Measurements from ENCODE around the gene CACNB2.

CACNB2 gene

DNA sequence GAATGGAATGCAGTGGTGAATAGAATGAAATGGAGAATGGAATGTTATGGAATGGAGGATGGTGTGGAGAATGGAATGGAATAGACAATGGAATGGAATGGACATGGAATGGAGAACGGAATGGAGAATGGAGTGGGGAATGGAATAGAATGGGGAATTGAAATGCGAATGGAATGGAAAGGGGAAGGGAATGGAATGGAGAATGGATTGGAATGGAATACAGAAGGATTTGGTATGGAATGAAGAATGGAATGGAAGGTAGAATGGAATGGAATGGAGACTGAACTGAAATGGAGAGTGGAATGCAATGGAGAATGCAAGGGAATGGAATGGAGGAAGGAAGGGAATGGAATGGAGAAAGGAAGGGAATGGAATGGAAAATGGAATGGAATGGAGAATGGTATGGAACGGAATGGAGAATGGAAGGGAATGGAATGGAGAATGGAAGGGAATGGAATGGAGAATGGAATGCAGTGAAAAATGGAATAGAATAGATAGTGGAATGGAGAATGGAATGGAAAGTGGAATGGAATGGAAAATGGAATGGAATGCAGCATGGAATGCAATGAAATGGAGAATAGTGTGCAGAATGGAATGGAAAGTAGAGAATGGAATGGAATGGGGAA, 416.4 kb downstream of the CACNB2 start:
- no peak overlapping the region for H3K4me3 ChIP-seq (ENCODE audit: low read length)
- no peak overlapping the region for H3K4me2 ChIP-seq (ENCODE audit: low read length)
- H3K9me3 ChIP-seq (ENCODE audit: insufficient read depth, low read length): no peaks in the 10 kb centered on the region; the same call in 1 of the 2 replicates
- H2AFZ ChIP-seq (ENCODE audit: low read depth, low read length): no peak overlapping the region
- H3K4me1 ChIP-seq (ENCODE audit: low read length): no peaks in the 10 kb centered on the region
- TF ChIP-seq, protein P1, sequence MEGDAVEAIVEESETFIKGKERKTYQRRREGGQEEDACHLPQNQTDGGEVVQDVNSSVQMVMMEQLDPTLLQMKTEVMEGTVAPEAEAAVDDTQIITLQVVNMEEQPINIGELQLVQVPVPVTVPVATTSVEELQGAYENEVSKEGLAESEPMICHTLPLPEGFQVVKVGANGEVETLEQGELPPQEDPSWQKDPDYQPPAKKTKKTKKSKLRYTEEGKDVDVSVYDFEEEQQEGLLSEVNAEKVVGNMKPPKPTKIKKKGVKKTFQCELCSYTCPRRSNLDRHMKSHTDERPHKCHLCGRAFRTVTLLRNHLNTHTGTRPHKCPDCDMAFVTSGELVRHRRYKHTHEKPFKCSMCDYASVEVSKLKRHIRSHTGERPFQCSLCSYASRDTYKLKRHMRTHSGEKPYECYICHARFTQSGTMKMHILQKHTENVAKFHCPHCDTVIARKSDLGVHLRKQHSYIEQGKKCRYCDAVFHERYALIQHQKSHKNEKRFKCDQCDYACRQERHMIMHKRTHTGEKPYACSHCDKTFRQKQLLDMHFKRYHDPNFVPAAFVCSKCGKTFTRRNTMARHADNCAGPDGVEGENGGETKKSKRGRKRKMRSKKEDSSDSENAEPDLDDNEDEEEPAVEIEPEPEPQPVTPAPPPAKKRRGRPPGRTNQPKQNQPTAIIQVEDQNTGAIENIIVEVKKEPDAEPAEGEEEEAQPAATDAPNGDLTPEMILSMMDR (IDR thresholded peaks at IDR 0.05; ENCODE audit: low read depth, low read length): no peak
- no peak for TF ChIP-seq EZH2phosphoT487 (IDR thresholded peaks at IDR 0.05; ENCODE audit: low read depth)
- no peak overlapping the region for H3K27ac ChIP-seq (ENCODE audit: low read length)
- no peaks in the 10 kb centered on the region for H3K79me2 ChIP-seq (ENCODE audit: low read length)
- H3K9ac ChIP-seq (ENCODE audit: low read length): no peak overlapping the region
- peaks cover 3% of the 10 kb centered on the region for H3K36me3 ChIP-seq (replicated peaks; ENCODE audit: low read depth, low read length)
- H3K27me3 ChIP-seq (ENCODE audit: low read depth, low read length): no peaks in the 10 kb centered on the region
- H4K20me1 ChIP-seq (ENCODE audit: insufficient read depth, low read length): no peaks in the 10 kb centered on the region

DNA sequence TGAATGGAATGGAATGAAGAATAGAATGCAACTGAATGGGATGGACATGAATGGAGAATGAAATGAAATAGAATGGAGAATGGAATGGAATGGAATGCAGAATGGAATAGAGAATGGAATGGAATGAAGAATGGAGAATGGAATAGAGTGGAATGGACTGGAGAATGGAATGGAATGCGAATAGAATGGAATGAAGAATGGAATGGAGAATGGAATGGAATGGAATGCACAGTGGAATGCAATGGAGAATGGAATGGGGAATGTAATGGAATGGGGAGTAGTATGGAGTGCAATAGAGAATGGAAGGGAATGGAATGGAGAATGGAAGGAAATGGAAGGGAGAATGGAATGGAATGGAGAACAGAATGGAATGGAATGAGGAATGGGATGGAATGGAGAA, 417.7 kb downstream of the CACNB2 start:
- H3K4me2 ChIP-seq (ENCODE audit: low read length): no peak overlapping the region
- no peak overlapping the region for H3K27ac ChIP-seq (ENCODE audit: low read length)
- H3K4me3 ChIP-seq (ENCODE audit: low read length): no peak overlapping the region
- no peaks in the 10 kb centered on the region for H3K4me1 ChIP-seq (ENCODE audit: low read length)
- no peaks in the 10 kb centered on the region for H4K20me1 ChIP-seq (ENCODE audit: insufficient read depth, low read length)
- TF ChIP-seq, protein P1 (IDR thresholded peaks at IDR 0.05; ENCODE audit: low read depth, low read length): no peak
- TF ChIP-seq EZH2phosphoT487 (IDR thresholded peaks at IDR 0.05; ENCODE audit: low read depth): no peak
- H3K27me3 ChIP-seq (ENCODE audit: low read depth, low read length): no peaks in the 10 kb centered on the region
- H3K36me3 ChIP-seq (replicated peaks; ENCODE audit: low read depth, low read length): peaks cover 3% of the 10 kb centered on the region
- no peaks in the 10 kb centered on the region for H3K79me2 ChIP-seq (ENCODE audit: low read length)
- H3K9ac ChIP-seq (ENCODE audit: low read length): no peak overlapping the region
- H2AFZ ChIP-seq (ENCODE audit: low read depth, low read length): no peak overlapping the region
- H3K9me3 ChIP-seq (ENCODE audit: insufficient read depth, low read length): no peaks in the 10 kb centered on the region; the same call in 1 of the 2 replicates

DNA sequence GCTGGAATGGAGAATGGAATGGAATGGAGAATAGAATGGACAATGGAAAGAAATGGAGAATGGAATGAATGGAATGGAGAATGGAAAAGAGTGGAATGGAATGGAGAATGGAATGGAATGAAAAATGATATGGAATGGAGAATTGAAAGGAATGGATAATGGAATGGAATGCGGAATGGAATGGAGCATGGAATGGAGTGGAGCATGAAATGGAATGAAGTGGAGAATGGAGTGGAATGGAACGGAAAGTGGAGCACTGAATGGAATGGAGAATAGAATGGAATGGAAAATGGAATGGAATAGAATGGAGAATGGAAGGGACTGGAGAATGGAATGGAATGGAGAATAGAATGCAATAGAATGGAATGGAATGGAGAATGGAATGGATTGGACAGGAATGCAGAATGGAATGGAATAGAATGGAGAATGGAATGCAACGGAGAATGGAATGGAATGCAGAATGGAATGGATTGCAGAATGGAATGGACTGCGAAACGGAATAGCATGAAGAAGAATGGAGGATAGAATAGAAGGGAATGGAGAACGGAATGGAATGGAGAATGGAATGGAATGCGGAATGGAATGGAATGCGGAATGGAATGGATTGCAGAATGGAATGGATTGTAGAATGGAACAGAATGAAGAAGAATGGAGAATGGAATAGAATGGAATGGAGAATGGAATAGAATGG, 421.8 kb downstream of the CACNB2 start:
- no peaks in the 10 kb centered on the region for H3K79me2 ChIP-seq (ENCODE audit: low read length)
- H2AFZ ChIP-seq (ENCODE audit: low read depth, low read length): no peak overlapping the region
- no peaks in the 10 kb centered on the region; the same call in 1 of the 2 replicates for H3K9me3 ChIP-seq (ENCODE audit: insufficient read depth, low read length)
- H3K27me3 ChIP-seq (ENCODE audit: low read depth, low read length): no peaks in the 10 kb centered on the region
- H3K4me1 ChIP-seq (ENCODE audit: low read length): no peaks in the 10 kb centered on the region
- no peak overlapping the region for H3K4me3 ChIP-seq (ENCODE audit: low read length)
- no peak overlapping the region for H3K27ac ChIP-seq (ENCODE audit: low read length)
- H3K4me2 ChIP-seq (ENCODE audit: low read length): no peak overlapping the region
- no peak overlapping the region for H3K9ac ChIP-seq (ENCODE audit: low read length)
- TF ChIP-seq EZH2phosphoT487 (IDR thresholded peaks at IDR 0.05; ENCODE audit: low read depth): no peak
- TF ChIP-seq, protein P1 (IDR thresholded peaks at IDR 0.05; ENCODE audit: low read depth, low read length): no peak
- no peaks in the 10 kb centered on the region for H3K36me3 ChIP-seq (replicated peaks; ENCODE audit: low read depth, low read length)
- H4K20me1 ChIP-seq (ENCODE audit: insufficient read depth, low read length): no peaks in the 10 kb centered on the region

DNA sequence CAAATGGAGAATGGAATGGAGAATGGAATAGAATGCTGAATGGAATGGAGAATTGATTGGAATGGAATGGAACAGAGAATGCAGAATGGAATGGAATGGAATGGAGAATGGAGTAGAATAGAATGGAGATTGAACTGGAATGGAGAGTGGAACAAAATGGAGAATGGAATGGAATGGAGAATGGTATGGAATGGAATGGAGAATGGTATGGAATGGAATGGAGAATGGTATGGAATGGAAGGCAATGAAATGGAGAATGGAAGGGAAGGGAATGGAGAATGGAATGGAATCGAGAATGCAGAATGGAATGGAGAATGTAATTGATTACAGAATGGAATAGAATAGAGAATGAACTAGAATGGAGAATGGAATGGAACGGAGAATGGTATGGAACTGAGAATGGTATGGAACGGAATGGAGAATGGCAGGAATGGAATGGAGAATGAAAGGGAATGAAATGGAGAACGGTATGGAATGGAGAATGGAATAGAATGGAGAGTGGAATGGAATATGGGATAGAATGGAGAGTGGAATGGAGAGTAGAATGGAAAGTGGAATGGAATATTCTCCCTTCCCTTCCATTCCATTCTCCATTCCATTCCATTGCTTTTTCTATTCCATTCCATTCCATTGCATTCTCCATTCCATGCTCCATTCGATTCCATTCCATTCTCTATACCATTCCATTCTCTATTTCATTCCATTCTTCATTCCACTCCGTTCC, 422.9 kb downstream of the CACNB2 start:
- H2AFZ ChIP-seq (ENCODE audit: low read depth, low read length): no peak overlapping the region
- no peaks in the 10 kb centered on the region for H3K79me2 ChIP-seq (ENCODE audit: low read length)
- no peaks in the 10 kb centered on the region; the same call in 1 of the 2 replicates for H3K9me3 ChIP-seq (ENCODE audit: insufficient read depth, low read length)
- H4K20me1 ChIP-seq (ENCODE audit: insufficient read depth, low read length): no peaks in the 10 kb centered on the region
- no peak overlapping the region for H3K27ac ChIP-seq (ENCODE audit: low read length)
- no peak overlapping the region for H3K4me3 ChIP-seq (ENCODE audit: low read length)
- H3K9ac ChIP-seq (ENCODE audit: low read length): no peak overlapping the region
- no peaks in the 10 kb centered on the region for H3K36me3 ChIP-seq (replicated peaks; ENCODE audit: low read depth, low read length)
- H3K4me2 ChIP-seq (ENCODE audit: low read length): no peak overlapping the region
- H3K4me1 ChIP-seq (ENCODE audit: low read length): no peaks in the 10 kb centered on the region
- TF ChIP-seq EZH2phosphoT487 (IDR thresholded peaks at IDR 0.05; ENCODE audit: low read depth): no peak
- TF ChIP-seq, protein P1 (IDR thresholded peaks at IDR 0.05; ENCODE audit: low read depth, low read length): no peak
- H3K27me3 ChIP-seq (ENCODE audit: low read depth, low read length): no peaks in the 10 kb centered on the region
